IMR-90 (cell line): Measurements from ENCODE around the gene ZW10.

Source experiments
- BHLHE40 ChIP-seq: fragments of 150-350 bp; IDR thresholded peaks from 2 replicates; pipeline ENCODE4 v1.6.1; 2016; ENCODE audit warnings: mild to moderate bottlenecking, low read depth, low read length
- MXI1 ChIP-seq: IDR thresholded peaks from 2 replicates; pipeline ENCODE4 v1.6.1; 2012; ENCODE audit warnings: low read depth, mild to moderate bottlenecking, low read length, moderate library complexity, borderline replicate concordance
- NFE2L2 ChIP-seq: fragments of 150-350 bp; IDR thresholded peaks from 2 replicates; pipeline ENCODE4 v1.6.1; 2016; ENCODE audit warnings: low read depth, mild to moderate bottlenecking, low read length
- POLR2A ChIP-seq: IDR thresholded peaks from 2 replicates; pipeline ENCODE4 v1.6.1; 2012; ENCODE audit warnings: mild to moderate bottlenecking, low read depth, low read length
- SMC3 ChIP-seq: fragments of 150-350 bp; IDR thresholded peaks from 2 replicates; pipeline ENCODE4 v1.6.1; 2016; ENCODE audit warnings: low read depth, mild to moderate bottlenecking, antibody characterized with exemption, low read length, moderate library complexity
- TF ChIP-seq, protein P1 (sequence below): conservative IDR thresholded peaks from 2 replicates; pipeline ENCODE4 v1.5.1; 2012; ENCODE audit warnings: mild to moderate bottlenecking, low read depth, low read length, improper control_type of control experiment
- TF ChIP-seq, protein P2 (sequence below): fragments of 150-350 bp; IDR thresholded peaks from 2 replicates; pipeline ENCODE4 v1.6.1; 2016; ENCODE audit warnings: low read depth, mild to moderate bottlenecking, low read length, moderate library complexity, borderline replicate concordance

DNA sequence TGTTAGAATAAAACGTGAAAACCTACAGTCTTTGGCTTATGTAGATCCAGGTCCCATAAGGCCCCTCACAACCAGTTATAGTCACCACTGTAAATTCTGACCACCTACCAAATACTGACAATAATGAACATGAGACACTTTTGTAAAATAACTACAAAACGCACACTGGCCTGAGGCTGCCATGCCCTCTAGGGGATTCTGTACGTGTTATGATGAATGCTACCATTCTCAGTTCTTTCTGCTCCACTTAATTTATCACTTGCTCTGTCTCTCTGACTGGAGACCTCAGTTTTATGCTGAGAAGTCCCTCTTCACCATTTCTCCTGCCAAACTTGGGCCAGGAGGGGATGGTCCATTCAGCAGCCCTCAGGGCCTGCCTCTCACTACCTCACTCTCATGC lies 48.7 kb downstream of the ZW10 start:
- TF ChIP-seq, protein P1, sequence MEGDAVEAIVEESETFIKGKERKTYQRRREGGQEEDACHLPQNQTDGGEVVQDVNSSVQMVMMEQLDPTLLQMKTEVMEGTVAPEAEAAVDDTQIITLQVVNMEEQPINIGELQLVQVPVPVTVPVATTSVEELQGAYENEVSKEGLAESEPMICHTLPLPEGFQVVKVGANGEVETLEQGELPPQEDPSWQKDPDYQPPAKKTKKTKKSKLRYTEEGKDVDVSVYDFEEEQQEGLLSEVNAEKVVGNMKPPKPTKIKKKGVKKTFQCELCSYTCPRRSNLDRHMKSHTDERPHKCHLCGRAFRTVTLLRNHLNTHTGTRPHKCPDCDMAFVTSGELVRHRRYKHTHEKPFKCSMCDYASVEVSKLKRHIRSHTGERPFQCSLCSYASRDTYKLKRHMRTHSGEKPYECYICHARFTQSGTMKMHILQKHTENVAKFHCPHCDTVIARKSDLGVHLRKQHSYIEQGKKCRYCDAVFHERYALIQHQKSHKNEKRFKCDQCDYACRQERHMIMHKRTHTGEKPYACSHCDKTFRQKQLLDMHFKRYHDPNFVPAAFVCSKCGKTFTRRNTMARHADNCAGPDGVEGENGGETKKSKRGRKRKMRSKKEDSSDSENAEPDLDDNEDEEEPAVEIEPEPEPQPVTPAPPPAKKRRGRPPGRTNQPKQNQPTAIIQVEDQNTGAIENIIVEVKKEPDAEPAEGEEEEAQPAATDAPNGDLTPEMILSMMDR, result no peak
- TF ChIP-seq POLR2A (no peak), BHLHE40 (no peak), SMC3 (no peak), MXI1 (no peak), NFE2L2 (no peak)
- TF ChIP-seq, protein P2, sequence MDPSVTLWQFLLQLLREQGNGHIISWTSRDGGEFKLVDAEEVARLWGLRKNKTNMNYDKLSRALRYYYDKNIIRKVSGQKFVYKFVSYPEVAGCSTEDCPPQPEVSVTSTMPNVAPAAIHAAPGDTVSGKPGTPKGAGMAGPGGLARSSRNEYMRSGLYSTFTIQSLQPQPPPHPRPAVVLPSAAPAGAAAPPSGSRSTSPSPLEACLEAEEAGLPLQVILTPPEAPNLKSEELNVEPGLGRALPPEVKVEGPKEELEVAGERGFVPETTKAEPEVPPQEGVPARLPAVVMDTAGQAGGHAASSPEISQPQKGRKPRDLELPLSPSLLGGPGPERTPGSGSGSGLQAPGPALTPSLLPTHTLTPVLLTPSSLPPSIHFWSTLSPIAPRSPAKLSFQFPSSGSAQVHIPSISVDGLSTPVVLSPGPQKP, result no peak
